HCT116 (cell line): ENCODE results near the gene SPATA45. TPM values are rescaled to one million over a fixed set of nuclear protein-coding genes. Genes with fewer than 3 reads are reported as not detected.

Experiments
- ATAC-seq: fragments of 200-7000 bp; cut with Tn5 transposase; 2 replicates; pipeline ENCODE4 v1.9.1; 2020; ENCODE audit warnings: mild to moderate bottlenecking, moderate library complexity
- BruUV-seq: library from RNA; stranded (reverse); fragments of 400-500 nt; replicated peaks from 2 replicates; lab custom pipeline; 2021; lab: Mats Ljungman, UMichigan
- CTCF ChIA-PET: fragments of 300-600 bp; sonication (Branson Sonifier 250); formaldehyde crosslinking; loops from one replicate; lab custom pipeline; 2021; ENCODE audit warnings: antibody characterized with exemption; lab: Charles Lee
- POLR2A ChIA-PET: fragments of 300-600, 350-600 bp; sonication (Branson Sonifier 250); formaldehyde crosslinking; loops from one replicate; lab custom pipeline; 2021; ENCODE audit warnings: antibody characterized with exemption; lab: Charles Lee
- RAD21 ChIA-PET, 2 experiments: fragments of 300-600 bp; sonication (Branson Sonifier 250); formaldehyde crosslinking; loops; one replicate each; lab custom pipeline; 2023; ENCODE audit warnings: low total read pairs in 2 of 2; ENCODE audit not compliant: uncharacterized antibody in 2 of 2, unreplicated experiment in 2 of 2, low non-redundant PET in 1 of 2; lab: Charles Lee
- DNase-seq: peaks from one replicate; pipeline ENCODE4 v3.0.0-alpha.2; 2010; ENCODE audit warnings: low read depth, low spot score
- H2AFZ ChIP-seq: fragments of 200-600 bp; shearing (Covaris generic), sonication (generic); 2 replicates; pipeline ENCODE4 v1.6.1; 2017; ENCODE audit warnings: low read depth, mixed run types, mixed read lengths, antibody characterized with exemption, low read length; ENCODE audit not compliant: poor library complexity, severe bottlenecking
- H3K27ac ChIP-seq: 2 replicates; pipeline ENCODE4 v1.5.1; 2012; ENCODE audit warnings: low read depth, low read length
- H3K27me3 ChIP-seq: fragments of 200-600 bp; sonication (generic); 2 replicates; pipeline ENCODE4 v1.6.1; 2016; ENCODE audit warnings: mixed run types, low read length, mixed read lengths; ENCODE audit not compliant: insufficient read depth
- H3K36me3 ChIP-seq, 2 experiments: fragments of 200-500 bp in 1 of 2; fragments of 200-600 bp in 1 of 2; sonication (Bioruptor generic) in 1 of 2; sonication (generic) in 1 of 2; 2 replicates each; pipeline versions ENCODE4 v1.5.1 to v1.6.1; 2014 to 2016; ENCODE audit warnings: low read length in 2 of 2, inconsistent platforms in 1 of 2, mixed read lengths in 1 of 2, mixed run types in 1 of 2; ENCODE audit not compliant: insufficient read depth in 2 of 2, control insufficient read depth in 1 of 2
- H3K4me1 ChIP-seq, 2 experiments: fragments of 200-600 bp in 1 of 2; sonication (generic) in 1 of 2; 2 replicates each; pipeline versions ENCODE4 v1.5.1 to v1.6.1; 2012 to 2017; ENCODE audit warnings: low read length in 2 of 2, inconsistent platforms in 1 of 2, mild to moderate bottlenecking in 1 of 2, mixed read lengths in 1 of 2, mixed run types in 1 of 2, moderate library complexity in 1 of 2; ENCODE audit not compliant: insufficient read depth in 2 of 2, control insufficient read depth in 1 of 2
- H3K4me2 ChIP-seq: fragments of 200-600 bp; sonication (generic); 2 replicates; pipeline ENCODE4 v1.6.1; 2017; ENCODE audit warnings: mixed run types, low read length, mixed read lengths
- H3K4me3 ChIP-seq, 2 experiments: fragments of 200-600 bp in 1 of 2; sonication (generic) in 1 of 2; replicated peaks in 1 of 2; 2 replicates each; pipeline ENCODE4 v1.5.1; 2011 to 2016; ENCODE audit warnings: low read length in 2 of 2, control low read depth in 1 of 2, low read depth in 1 of 2, mild to moderate bottlenecking in 1 of 2, mixed read lengths in 1 of 2, mixed run types in 1 of 2
- H3K79me2 ChIP-seq: fragments of 200-600 bp; sonication (generic); 2 replicates; pipeline ENCODE4 v1.6.1; 2017; ENCODE audit warnings: mild to moderate bottlenecking, mixed run types, low read length, moderate library complexity, mixed read lengths; ENCODE audit not compliant: insufficient read depth
- H3K9ac ChIP-seq: fragments of 200-600 bp; sonication (generic); 2 replicates; pipeline ENCODE4 v1.6.1; 2016; ENCODE audit warnings: low read length, mixed read lengths
- H3K9me2 ChIP-seq: fragments of 200-600 bp; sonication (generic), shearing (Covaris generic); 2 replicates; pipeline ENCODE4 v1.6.1; 2017; ENCODE audit warnings: mixed run types, mild to moderate bottlenecking, moderate library complexity; ENCODE audit not compliant: insufficient read depth
- H3K9me3 ChIP-seq, 2 experiments: fragments of 200-500 bp in 1 of 2; fragments of 200-600 bp in 1 of 2; sonication (Bioruptor generic) in 1 of 2; sonication (generic) in 1 of 2; 2 replicates each; pipeline ENCODE4 v1.6.1; 2014 to 2017; ENCODE audit warnings: low read length in 2 of 2, mixed read lengths in 2 of 2, inconsistent platforms in 1 of 2, low read depth in 1 of 2, mild to moderate bottlenecking in 1 of 2, mixed run types in 1 of 2, moderate library complexity in 1 of 2; ENCODE audit not compliant: control insufficient read depth in 1 of 2, insufficient read depth in 1 of 2
- H4K20me1 ChIP-seq: fragments of 200-600 bp; sonication (generic), shearing (Covaris generic); 2 replicates; pipeline ENCODE4 v1.6.1; 2017; ENCODE audit warnings: mixed run types, mild to moderate bottlenecking, moderate library complexity; ENCODE audit not compliant: insufficient read depth
- ATF3 ChIP-seq: IDR thresholded peaks from 2 replicates; pipeline ENCODE4 v1.6.1; 2012
- CEBPB ChIP-seq: IDR thresholded peaks from 2 replicates; pipeline ENCODE4 v1.6.1; 2012; ENCODE audit warnings: low read depth
- ELF1 ChIP-seq: IDR thresholded peaks from 2 replicates; pipeline ENCODE4 v1.6.1; 2012; ENCODE audit warnings: low read depth, borderline replicate concordance
- EZH2 ChIP-seq: fragments of 200-600 bp; sonication (generic); IDR thresholded peaks from 2 replicates; pipeline ENCODE4 v1.6.1; 2017; ENCODE audit warnings: antibody characterized with exemption, mixed run types
- JUND ChIP-seq: IDR thresholded peaks from 2 replicates; pipeline ENCODE4 v1.6.1; 2012
- POLR2AphosphoS5 ChIP-seq: IDR thresholded peaks from 2 replicates; pipeline ENCODE4 v1.6.1; 2011; ENCODE audit warnings: mild to moderate bottlenecking, low read depth, low read length, moderate library complexity
- SIN3A ChIP-seq: IDR thresholded peaks from 2 replicates; pipeline ENCODE4 v1.6.1; 2012; ENCODE audit warnings: low read depth
- SP1 ChIP-seq: IDR thresholded peaks from 2 replicates; pipeline ENCODE4 v1.6.1; 2012; ENCODE audit warnings: low read depth
- SRF ChIP-seq: IDR thresholded peaks from 2 replicates; pipeline ENCODE4 v1.6.1; 2012; ENCODE audit warnings: low read depth
- YY1 ChIP-seq: IDR thresholded peaks from 2 replicates; pipeline ENCODE4 v1.6.1; 2011; ENCODE audit warnings: low read length, low read depth, moderate library complexity, mild to moderate bottlenecking; ENCODE audit not compliant: insufficient replicate concordance; ENCODE audit errors: extremely low read depth
- ZFX ChIP-seq: fragments of 450-650 bp; IDR thresholded peaks from 2 replicates; pipeline ENCODE4 v1.6.1; 2017
- intact Hi-C: fragments of 100-400 bp; cut with micrococcal nuclease; formaldehyde crosslinking; loops from 2 replicates; pipeline ENCODE4 v1.10.0; 2022
- total RNA-seq: library from RNA; stranded (reverse); gene quantifications from one replicate; pipeline ENCODE4 v1.2.1, GENCODE V29; 2021; ENCODE audit not compliant: unreplicated experiment
- TF ChIP-seq, protein P1 (sequence below), 3 experiments: fragments of 200-600 bp in 1 of 3; sonication (generic) in 1 of 3; IDR thresholded peaks in 2 of 3; conservative IDR thresholded peaks in 1 of 3; 2 replicates each; pipeline ENCODE4 v1.5.1; 2012 to 2017; ENCODE audit warnings: low read depth in 2 of 3, low read length in 2 of 3, antibody characterized with exemption in 1 of 3, borderline replicate concordance in 1 of 3, control low read depth in 1 of 3, mild to moderate bottlenecking in 1 of 3, mixed read lengths in 1 of 3, mixed run types in 1 of 3, moderate library complexity in 1 of 3; ENCODE audit not compliant: insufficient read depth in 1 of 3
- TF ChIP-seq, protein P2 (sequence below): IDR thresholded peaks from 2 replicates; pipeline ENCODE4 v1.6.1; 2012; ENCODE audit warnings: low read depth
- TF ChIP-seq, protein P3 (sequence below): IDR thresholded peaks from 2 replicates; pipeline ENCODE4 v1.6.1; 2011; ENCODE audit warnings: mild to moderate bottlenecking, low read length, moderate library complexity; ENCODE audit not compliant: insufficient replicate concordance; ENCODE audit errors: extremely low read depth

SPATA45 gene
- total RNA-seq, 1 experiment from 2014 or later: not detected

- H3K27me3 ChIP-seq: no peaks in the 10 kb centered on the region
- ChIA-PET RAD21 (no interaction called here), CTCF (no interaction called here), POLR2A (no interaction called here)
- peaks cover 7 to 11% of the 10 kb centered on the region in 2 experiments; a peak in 2 of 4 replicates for H3K9me3 ChIP-seq
- H3K79me2 ChIP-seq: no peaks in the 10 kb centered on the region
- no peak overlapping the region for H3K4me3 ChIP-seq
- H3K36me3 ChIP-seq: no peaks in the 10 kb centered on the region
- intact Hi-C loops: no loop called here
- H3K9me2 ChIP-seq: no peaks in the 10 kb centered on the region
- H2AFZ ChIP-seq: no peak overlapping the region
- ATAC-seq: no peak
- TF ChIP-seq POLR2AphosphoS5 (no peak), EZH2 (no peak), YY1 (no peak), SIN3A (no peak), CEBPB (no peak), ATF3 (no peak), JUND (no peak), ELF1 (no peak), SP1 (no peak), SRF (no peak), ZFX (no peak)
- TF ChIP-seq, protein P1, sequence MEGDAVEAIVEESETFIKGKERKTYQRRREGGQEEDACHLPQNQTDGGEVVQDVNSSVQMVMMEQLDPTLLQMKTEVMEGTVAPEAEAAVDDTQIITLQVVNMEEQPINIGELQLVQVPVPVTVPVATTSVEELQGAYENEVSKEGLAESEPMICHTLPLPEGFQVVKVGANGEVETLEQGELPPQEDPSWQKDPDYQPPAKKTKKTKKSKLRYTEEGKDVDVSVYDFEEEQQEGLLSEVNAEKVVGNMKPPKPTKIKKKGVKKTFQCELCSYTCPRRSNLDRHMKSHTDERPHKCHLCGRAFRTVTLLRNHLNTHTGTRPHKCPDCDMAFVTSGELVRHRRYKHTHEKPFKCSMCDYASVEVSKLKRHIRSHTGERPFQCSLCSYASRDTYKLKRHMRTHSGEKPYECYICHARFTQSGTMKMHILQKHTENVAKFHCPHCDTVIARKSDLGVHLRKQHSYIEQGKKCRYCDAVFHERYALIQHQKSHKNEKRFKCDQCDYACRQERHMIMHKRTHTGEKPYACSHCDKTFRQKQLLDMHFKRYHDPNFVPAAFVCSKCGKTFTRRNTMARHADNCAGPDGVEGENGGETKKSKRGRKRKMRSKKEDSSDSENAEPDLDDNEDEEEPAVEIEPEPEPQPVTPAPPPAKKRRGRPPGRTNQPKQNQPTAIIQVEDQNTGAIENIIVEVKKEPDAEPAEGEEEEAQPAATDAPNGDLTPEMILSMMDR (IDR thresholded peaks at IDR 0.05 in 2 of 3, conservative IDR thresholded peaks at IDR 0.05 in 1 of 3; ENCODE audit: borderline replicate concordance in 1 of 3, insufficient read depth in 1 of 3, low read depth in 2 of 3, low read length in 2 of 3): no peak
- TF ChIP-seq, protein P2, sequence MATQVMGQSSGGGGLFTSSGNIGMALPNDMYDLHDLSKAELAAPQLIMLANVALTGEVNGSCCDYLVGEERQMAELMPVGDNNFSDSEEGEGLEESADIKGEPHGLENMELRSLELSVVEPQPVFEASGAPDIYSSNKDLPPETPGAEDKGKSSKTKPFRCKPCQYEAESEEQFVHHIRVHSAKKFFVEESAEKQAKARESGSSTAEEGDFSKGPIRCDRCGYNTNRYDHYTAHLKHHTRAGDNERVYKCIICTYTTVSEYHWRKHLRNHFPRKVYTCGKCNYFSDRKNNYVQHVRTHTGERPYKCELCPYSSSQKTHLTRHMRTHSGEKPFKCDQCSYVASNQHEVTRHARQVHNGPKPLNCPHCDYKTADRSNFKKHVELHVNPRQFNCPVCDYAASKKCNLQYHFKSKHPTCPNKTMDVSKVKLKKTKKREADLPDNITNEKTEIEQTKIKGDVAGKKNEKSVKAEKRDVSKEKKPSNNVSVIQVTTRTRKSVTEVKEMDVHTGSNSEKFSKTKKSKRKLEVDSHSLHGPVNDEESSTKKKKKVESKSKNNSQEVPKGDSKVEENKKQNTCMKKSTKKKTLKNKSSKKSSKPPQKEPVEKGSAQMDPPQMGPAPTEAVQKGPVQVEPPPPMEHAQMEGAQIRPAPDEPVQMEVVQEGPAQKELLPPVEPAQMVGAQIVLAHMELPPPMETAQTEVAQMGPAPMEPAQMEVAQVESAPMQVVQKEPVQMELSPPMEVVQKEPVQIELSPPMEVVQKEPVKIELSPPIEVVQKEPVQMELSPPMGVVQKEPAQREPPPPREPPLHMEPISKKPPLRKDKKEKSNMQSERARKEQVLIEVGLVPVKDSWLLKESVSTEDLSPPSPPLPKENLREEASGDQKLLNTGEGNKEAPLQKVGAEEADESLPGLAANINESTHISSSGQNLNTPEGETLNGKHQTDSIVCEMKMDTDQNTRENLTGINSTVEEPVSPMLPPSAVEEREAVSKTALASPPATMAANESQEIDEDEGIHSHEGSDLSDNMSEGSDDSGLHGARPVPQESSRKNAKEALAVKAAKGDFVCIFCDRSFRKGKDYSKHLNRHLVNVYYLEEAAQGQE: no peak
- TF ChIP-seq, protein P3, sequence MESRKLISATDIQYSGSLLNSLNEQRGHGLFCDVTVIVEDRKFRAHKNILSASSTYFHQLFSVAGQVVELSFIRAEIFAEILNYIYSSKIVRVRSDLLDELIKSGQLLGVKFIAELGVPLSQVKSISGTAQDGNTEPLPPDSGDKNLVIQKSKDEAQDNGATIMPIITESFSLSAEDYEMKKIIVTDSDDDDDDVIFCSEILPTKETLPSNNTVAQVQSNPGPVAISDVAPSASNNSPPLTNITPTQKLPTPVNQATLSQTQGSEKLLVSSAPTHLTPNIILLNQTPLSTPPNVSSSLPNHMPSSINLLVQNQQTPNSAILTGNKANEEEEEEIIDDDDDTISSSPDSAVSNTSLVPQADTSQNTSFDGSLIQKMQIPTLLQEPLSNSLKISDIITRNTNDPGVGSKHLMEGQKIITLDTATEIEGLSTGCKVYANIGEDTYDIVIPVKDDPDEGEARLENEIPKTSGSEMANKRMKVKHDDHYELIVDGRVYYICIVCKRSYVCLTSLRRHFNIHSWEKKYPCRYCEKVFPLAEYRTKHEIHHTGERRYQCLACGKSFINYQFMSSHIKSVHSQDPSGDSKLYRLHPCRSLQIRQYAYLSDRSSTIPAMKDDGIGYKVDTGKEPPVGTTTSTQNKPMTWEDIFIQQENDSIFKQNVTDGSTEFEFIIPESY: no peak
- no peaks in the 10 kb centered on the region for H4K20me1 ChIP-seq
- BruUV-seq: no TSS peak
- no peak overlapping the region for H3K9ac ChIP-seq
- H3K27ac ChIP-seq: no peak overlapping the region
- no peaks in the 10 kb centered on the region for H3K4me1 ChIP-seq
- no peak overlapping the region for H3K4me2 ChIP-seq
- DNase-seq: no peak
These were observed 19.1 kb downstream of the SPATA45 start for GRCh38 chr1:212828395-212828794.
